GM12878 (cell line): ENCODE measurements around the gene ITGA11.

Experiments
- CEBPB ChIP-seq, 2 experiments: fragments of 150-350 bp in 1 of 2; IDR thresholded peaks; 2 replicates each; pipeline ENCODE4 v1.6.1; 2012 to 2014; ENCODE audit warnings: low read depth in 2 of 2, low read length in 2 of 2, borderline replicate concordance in 1 of 2, inconsistent platforms in 1 of 2
- CREB1 ChIP-seq: IDR thresholded peaks from 2 replicates; pipeline ENCODE4 v1.6.1; 2012; ENCODE audit warnings: low read depth, mild to moderate bottlenecking, inconsistent platforms
- MYC ChIP-seq: IDR thresholded peaks from 2 replicates; pipeline ENCODE4 v1.6.1; 2011; ENCODE audit warnings: mild to moderate bottlenecking, low read length, moderate library complexity, inconsistent platforms; ENCODE audit not compliant: insufficient read depth, insufficient replicate concordance, insufficient read length, severe bottlenecking
- NBN ChIP-seq: fragments of 450-650 bp; IDR thresholded peaks from 2 replicates; pipeline ENCODE4 v1.6.1; 2016
- POLR2A ChIP-seq: IDR thresholded peaks from 2 replicates; pipeline ENCODE4 v1.6.1; 2011; ENCODE audit warnings: low read depth, mild to moderate bottlenecking, low read length
- SMAD1 ChIP-seq: fragments of 450-650 bp; IDR thresholded peaks from 2 replicates; pipeline ENCODE4 v1.6.1; 2018; ENCODE audit warnings: mild to moderate bottlenecking, low read depth; ENCODE audit not compliant: partially characterized antibody
- SREBF2 ChIP-seq: IDR thresholded peaks from 2 replicates; pipeline ENCODE4 v1.6.1; 2012; ENCODE audit warnings: mild to moderate bottlenecking, low read length
- TAF1 ChIP-seq: IDR thresholded peaks from 2 replicates; pipeline ENCODE4 v1.6.1; 2011; ENCODE audit warnings: mild to moderate bottlenecking, low read depth, low read length, borderline replicate concordance
- YY1 ChIP-seq: IDR thresholded peaks from 2 replicates; pipeline ENCODE4 v1.6.1; 2011; ENCODE audit warnings: low read depth, mild to moderate bottlenecking, low read length
- ZNF274 ChIP-seq: IDR thresholded peaks from one replicate; pipeline ENCODE4 v1.8.0; 2011; ENCODE audit not compliant: insufficient read length, insufficient read depth
- TF ChIP-seq, protein P1 (sequence below): fragments of 450-650 bp; IDR thresholded peaks from 2 replicates; pipeline ENCODE4 v1.6.1; 2017; ENCODE audit warnings: mild to moderate bottlenecking
- TF ChIP-seq, protein P2 (sequence below), 3 experiments: IDR thresholded peaks in 2 of 3; conservative IDR thresholded peaks in 1 of 3; 2 replicates each; pipeline ENCODE4 v1.5.1; 2011; ENCODE audit warnings: low read depth in 3 of 3, low read length in 3 of 3, mild to moderate bottlenecking in 3 of 3, control low read depth in 2 of 3, moderate library complexity in 2 of 3, inconsistent platforms in 1 of 3, mixed read lengths in 1 of 3; ENCODE audit not compliant: control insufficient read depth in 2 of 3, insufficient read depth in 1 of 3; ENCODE audit errors: extremely low read depth in 1 of 3

DNA sequence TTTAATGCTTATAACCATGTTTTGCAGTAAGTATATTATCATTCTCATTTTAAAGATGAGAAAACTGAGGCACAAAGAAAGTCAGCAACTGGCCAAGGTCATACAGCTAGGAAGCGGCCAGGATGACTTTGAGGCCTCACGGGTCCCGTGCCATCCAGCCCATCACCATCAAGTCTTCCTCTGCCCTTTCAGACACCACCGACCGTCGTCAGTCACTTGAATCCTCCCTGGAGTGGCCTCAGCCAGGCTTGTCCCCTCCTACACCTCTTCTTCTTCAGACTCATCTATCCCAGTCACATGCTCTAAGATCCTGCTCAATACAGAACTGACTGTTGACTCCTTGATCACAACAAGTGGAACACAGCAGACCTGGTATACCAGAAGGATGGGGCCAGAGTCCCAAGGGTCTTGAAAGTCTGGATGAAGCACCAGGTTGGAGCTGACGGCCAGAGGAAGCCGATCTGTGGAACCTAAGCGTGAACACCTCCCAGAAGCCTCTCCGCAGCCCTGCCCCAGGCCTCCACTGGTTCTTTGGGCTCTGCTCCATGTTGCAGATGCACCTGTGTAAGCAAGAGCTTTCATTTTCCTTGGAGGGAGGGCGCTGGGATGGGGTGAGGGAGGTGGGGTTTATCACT lies 22.1 kb downstream of the ITGA11 start:
- no peak for TF ChIP-seq YY1
- TF ChIP-seq ZNF274: no peak
- TF ChIP-seq POLR2A: no peak
- no peak for TF ChIP-seq NBN
- TF ChIP-seq, protein P1, sequence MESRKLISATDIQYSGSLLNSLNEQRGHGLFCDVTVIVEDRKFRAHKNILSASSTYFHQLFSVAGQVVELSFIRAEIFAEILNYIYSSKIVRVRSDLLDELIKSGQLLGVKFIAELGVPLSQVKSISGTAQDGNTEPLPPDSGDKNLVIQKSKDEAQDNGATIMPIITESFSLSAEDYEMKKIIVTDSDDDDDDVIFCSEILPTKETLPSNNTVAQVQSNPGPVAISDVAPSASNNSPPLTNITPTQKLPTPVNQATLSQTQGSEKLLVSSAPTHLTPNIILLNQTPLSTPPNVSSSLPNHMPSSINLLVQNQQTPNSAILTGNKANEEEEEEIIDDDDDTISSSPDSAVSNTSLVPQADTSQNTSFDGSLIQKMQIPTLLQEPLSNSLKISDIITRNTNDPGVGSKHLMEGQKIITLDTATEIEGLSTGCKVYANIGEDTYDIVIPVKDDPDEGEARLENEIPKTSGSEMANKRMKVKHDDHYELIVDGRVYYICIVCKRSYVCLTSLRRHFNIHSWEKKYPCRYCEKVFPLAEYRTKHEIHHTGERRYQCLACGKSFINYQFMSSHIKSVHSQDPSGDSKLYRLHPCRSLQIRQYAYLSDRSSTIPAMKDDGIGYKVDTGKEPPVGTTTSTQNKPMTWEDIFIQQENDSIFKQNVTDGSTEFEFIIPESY: no peak
- no peak for TF ChIP-seq CREB1
- TF ChIP-seq MYC: no peak
- TF ChIP-seq TAF1: no peak
- TF ChIP-seq SREBF2: no peak
- TF ChIP-seq SMAD1: no peak
- no peak for TF ChIP-seq CEBPB (IDR thresholded peaks at IDR 0.05; ENCODE audit: borderline replicate concordance in 1 of 2, low read depth in 2 of 2, low read length in 2 of 2)
- TF ChIP-seq, protein P2, sequence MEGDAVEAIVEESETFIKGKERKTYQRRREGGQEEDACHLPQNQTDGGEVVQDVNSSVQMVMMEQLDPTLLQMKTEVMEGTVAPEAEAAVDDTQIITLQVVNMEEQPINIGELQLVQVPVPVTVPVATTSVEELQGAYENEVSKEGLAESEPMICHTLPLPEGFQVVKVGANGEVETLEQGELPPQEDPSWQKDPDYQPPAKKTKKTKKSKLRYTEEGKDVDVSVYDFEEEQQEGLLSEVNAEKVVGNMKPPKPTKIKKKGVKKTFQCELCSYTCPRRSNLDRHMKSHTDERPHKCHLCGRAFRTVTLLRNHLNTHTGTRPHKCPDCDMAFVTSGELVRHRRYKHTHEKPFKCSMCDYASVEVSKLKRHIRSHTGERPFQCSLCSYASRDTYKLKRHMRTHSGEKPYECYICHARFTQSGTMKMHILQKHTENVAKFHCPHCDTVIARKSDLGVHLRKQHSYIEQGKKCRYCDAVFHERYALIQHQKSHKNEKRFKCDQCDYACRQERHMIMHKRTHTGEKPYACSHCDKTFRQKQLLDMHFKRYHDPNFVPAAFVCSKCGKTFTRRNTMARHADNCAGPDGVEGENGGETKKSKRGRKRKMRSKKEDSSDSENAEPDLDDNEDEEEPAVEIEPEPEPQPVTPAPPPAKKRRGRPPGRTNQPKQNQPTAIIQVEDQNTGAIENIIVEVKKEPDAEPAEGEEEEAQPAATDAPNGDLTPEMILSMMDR (IDR thresholded peaks at IDR 0.05 in 2 of 3, conservative IDR thresholded peaks at IDR 0.05 in 1 of 3; ENCODE audit: control insufficient read depth in 2 of 3, extremely low read depth in 1 of 3, insufficient read depth in 1 of 3, low read depth in 3 of 3, low read length in 3 of 3): no peak
